GM12865 (cell line): ENCODE results near the gene AMIGO1.

Source experiments
- DNase-seq: peaks from one replicate; pipeline ENCODE4 v3.0.0; 2010; ENCODE audit warnings: low read depth
- H3K4me3 ChIP-seq: 2 replicates; pipeline ENCODE4 v1.5.1; 2011; ENCODE audit warnings: mild to moderate bottlenecking, low read depth, low read length, control low read depth
- CTCF ChIP-seq: IDR thresholded peaks from 2 replicates; pipeline ENCODE4 v1.5.1; 2011; ENCODE audit warnings: low read length, control low read depth, low read depth, inconsistent platforms; ENCODE audit not compliant: insufficient read depth; ENCODE audit errors: missing control alignments

AMIGO1 gene

DNA sequence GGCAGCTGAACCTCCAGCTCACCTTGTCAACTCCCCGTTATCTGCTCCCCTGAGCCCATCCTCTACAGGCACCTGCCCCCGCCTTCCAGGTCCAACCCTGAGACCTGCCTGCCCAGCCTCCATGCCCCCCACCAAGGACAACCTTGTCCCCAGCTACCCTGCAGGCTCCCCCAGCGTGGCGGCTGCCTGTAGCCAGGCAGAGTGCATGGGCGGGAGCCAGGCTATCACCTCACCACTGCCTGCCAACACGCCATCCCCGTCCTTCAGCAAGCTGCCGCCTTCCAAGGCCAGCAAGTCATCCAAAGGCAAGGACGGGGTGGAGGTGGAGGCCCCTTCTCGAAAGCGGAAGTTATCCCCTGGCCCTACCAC lies 18.6 kb downstream of the AMIGO1 start:
- no peak for TF ChIP-seq CTCF
- no peak overlapping the region for H3K4me3 ChIP-seq
- no peak for DNase-seq

- H3K4me3 ChIP-seq: no peak overlapping the region
- TF ChIP-seq CTCF: peak; percentile 83
- DNase-seq: peak; percentile 74
These were observed 19.2 kb downstream of the AMIGO1 start for GRCh38 chr1:109490029-109490933.

DNA sequence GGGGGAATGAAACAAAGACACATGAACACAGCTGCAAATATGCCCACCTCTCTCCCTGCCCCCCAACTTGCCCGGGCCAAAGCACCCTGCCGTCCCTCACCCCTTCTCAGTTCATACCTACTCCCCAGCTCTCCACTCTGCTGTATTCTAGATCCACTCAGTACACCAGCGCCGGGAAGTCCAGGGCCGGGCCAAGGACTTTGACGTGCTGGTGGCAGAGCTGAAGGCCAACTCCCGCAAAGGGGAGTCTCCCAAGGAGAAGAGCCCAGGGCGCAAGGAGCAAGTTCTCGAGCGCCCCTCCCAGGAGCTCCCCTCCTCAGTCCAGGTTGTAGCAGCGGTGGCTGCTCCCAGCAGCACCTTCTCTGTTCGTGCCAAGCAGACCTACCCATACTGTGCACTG lies 20.8 kb downstream of the AMIGO1 start:
- no peak for TF ChIP-seq CTCF
- DNase-seq: no peak
- H3K4me3 ChIP-seq: no peak overlapping the region

GRCh38 chr1:109488201-109488600 lies 21.3 kb downstream of the AMIGO1 start:
- no peak for DNase-seq
- no peak for TF ChIP-seq CTCF
- no peak overlapping the region for H3K4me3 ChIP-seq

GRCh38 chr1:109487261-109487660 lies 22.3 kb downstream of the AMIGO1 start:
- no peak for TF ChIP-seq CTCF
- no peak overlapping the region for H3K4me3 ChIP-seq
- DNase-seq: no peak

DNA sequence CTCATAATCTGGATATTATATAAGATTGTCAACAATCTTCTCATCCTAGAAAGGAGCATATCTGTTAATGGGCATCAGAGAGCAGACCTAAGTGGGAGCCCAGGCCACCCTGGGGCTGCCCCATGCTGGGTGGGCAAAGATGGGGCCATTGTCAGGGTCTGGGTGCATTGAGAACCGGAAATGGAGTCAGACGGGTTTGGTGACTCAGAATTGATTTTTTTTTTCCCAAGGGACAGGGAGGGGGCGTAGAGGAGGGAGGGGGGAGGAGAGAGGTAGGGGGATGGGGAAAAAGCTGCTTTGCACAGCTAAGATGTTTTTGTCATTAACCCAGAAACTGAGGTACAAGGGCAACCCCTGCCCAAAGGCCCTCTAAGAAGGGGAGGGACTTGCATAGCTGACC lies 24.5 kb downstream of the AMIGO1 start:
- TF ChIP-seq CTCF: no peak
- peak; percentile 35 for DNase-seq
- H3K4me3 ChIP-seq: peak overlapping the region; percentile 84
